SK-N-SH treated with all-trans-retinoic acid at 6 μM for 48 hours (cell line): ENCODE measurements around the gene ATP6V1C2.
"Not testable (repeated sequence)": the region's sequence is repeated elsewhere in the genome, so short reads cannot be mapped to it uniquely, and the experiment has no call there.

ENCODE experiments used
- ATAC-seq: fragments of 200-7000 bp; cut with Tn5 transposase; 3 replicates; pipeline ENCODE4 v1.9.1; 2020; ENCODE audit warnings: mild to moderate bottlenecking, moderate library complexity
- ARNTL ChIP-seq: fragments of 450-650 bp; formaldehyde crosslinking; IDR thresholded peaks from 2 replicates; pipeline ENCODE4 v1.5.0; 2020; ENCODE audit warnings: low read depth, mild to moderate bottlenecking, moderate library complexity, borderline replicate concordance
- BACH2 ChIP-seq: fragments of 250-450 bp; sonication (Bioruptor Pico); IDR thresholded peaks from 2 replicates; pipeline ENCODE4 v1.9.0; 2021; ENCODE audit warnings: mild to moderate bottlenecking, borderline replicate concordance
- ESRRG ChIP-seq: fragments of 250-450 bp; sonication (Bioruptor Pico); IDR thresholded peaks from 2 replicates; pipeline ENCODE4 v1.6.1; 2021; ENCODE audit warnings: mild to moderate bottlenecking
- ISL1 ChIP-seq: fragments of 250-450 bp; sonication (Bioruptor Pico); IDR thresholded peaks from 2 replicates; pipeline ENCODE4 v2.1.2; 2022; ENCODE audit warnings: mild to moderate bottlenecking, moderate library complexity
- PATZ1 ChIP-seq: fragments of 250-450 bp; sonication (Bioruptor Pico); IDR thresholded peaks from 2 replicates; pipeline ENCODE4 v1.8.0; 2020; ENCODE audit warnings: mild to moderate bottlenecking, moderate library complexity, borderline replicate concordance
- PPARA ChIP-seq: fragments of 250-450 bp; sonication (Bioruptor Pico); IDR thresholded peaks from 2 replicates; pipeline ENCODE4 v1.5.0; 2020; ENCODE audit warnings: mild to moderate bottlenecking, borderline replicate concordance
- RARB ChIP-seq: fragments of 250-450 bp; sonication (Bioruptor Pico); IDR thresholded peaks from 2 replicates; pipeline ENCODE4 v1.8.0; 2021; ENCODE audit warnings: mild to moderate bottlenecking, moderate library complexity
- SNAI2 ChIP-seq: fragments of 250-450 bp; sonication (Bioruptor Pico); IDR thresholded peaks from 2 replicates; pipeline ENCODE4 v1.5.0; 2020; ENCODE audit warnings: mild to moderate bottlenecking, moderate library complexity
- TCF4 ChIP-seq: fragments of 250-450 bp; sonication (Bioruptor Pico); IDR thresholded peaks from 2 replicates; pipeline ENCODE4 v1.8.0; 2021; ENCODE audit warnings: mild to moderate bottlenecking, moderate library complexity, borderline replicate concordance
- TOX ChIP-seq: fragments of 250-450 bp; sonication (Bioruptor Pico); IDR thresholded peaks from 2 replicates; pipeline ENCODE4 v1.8.0; 2021; ENCODE audit warnings: mild to moderate bottlenecking, moderate library complexity, borderline replicate concordance
- ZC3H10 ChIP-seq: fragments of 250-450 bp; sonication (Bioruptor Pico); IDR thresholded peaks from 2 replicates; pipeline ENCODE4 v1.5.1; 2021; ENCODE audit warnings: mild to moderate bottlenecking, moderate library complexity
- ZFP30 ChIP-seq: fragments of 450-650 bp; formaldehyde crosslinking; IDR thresholded peaks from 2 replicates; pipeline ENCODE4 v1.5.0; 2022; ENCODE audit warnings: mild to moderate bottlenecking, moderate library complexity
- ZNF70 ChIP-seq: fragments of 450-650 bp; formaldehyde crosslinking; IDR thresholded peaks from 2 replicates; pipeline ENCODE4 v1.5.0; 2020; ENCODE audit warnings: mild to moderate bottlenecking, moderate library complexity
- ZNF8 ChIP-seq: fragments of 450-650 bp; formaldehyde crosslinking; IDR thresholded peaks from 2 replicates; pipeline ENCODE4 v1.5.0; 2020; ENCODE audit warnings: mild to moderate bottlenecking, moderate library complexity
- TF ChIP-seq, protein P1 (sequence below): fragments of 250-450 bp; sonication (Bioruptor Pico); IDR thresholded peaks from 2 replicates; pipeline ENCODE4 v1.5.1; 2020; ENCODE audit warnings: low read depth, mild to moderate bottlenecking, moderate library complexity
- TF ChIP-seq, protein P2 (sequence below): fragments of 250-450 bp; sonication (Bioruptor Pico); IDR thresholded peaks from 2 replicates; pipeline ENCODE4 v1.5.1; 2021; ENCODE audit warnings: mild to moderate bottlenecking, moderate library complexity
- TF ChIP-seq, protein P3 (sequence below): fragments of 250-450 bp; sonication (Bioruptor Pico); IDR thresholded peaks from 2 replicates; pipeline ENCODE4 v1.5.0; 2020; ENCODE audit warnings: mild to moderate bottlenecking, moderate library complexity

Gene ATP6V1C2

DNA sequence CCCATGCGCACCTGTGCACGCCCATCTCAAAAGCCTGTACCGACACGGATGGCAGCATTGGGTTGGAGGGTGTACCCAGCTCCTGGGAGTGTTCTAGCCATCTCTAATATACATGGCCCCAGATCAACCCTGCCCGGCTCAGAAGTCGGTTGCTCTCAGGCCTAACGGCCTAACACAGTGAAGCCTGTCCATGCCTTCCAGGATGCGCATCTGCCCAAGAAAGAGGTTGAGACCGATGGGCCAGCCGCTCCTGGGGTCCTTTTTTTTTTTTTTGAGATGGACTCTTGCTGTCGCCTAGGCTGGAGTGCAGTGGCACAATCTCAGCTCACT is 59.0 kb downstream of the ATP6V1C2 start:
- TF ChIP-seq BACH2 (CRISPR knock-in tag) (no peak), PPARA (no peak), ESRRG (CRISPR knock-in tag) (no peak), ARNTL (no peak), ZC3H10 (no peak), PATZ1 (CRISPR knock-in tag) (no peak)
- TF ChIP-seq, protein P1, sequence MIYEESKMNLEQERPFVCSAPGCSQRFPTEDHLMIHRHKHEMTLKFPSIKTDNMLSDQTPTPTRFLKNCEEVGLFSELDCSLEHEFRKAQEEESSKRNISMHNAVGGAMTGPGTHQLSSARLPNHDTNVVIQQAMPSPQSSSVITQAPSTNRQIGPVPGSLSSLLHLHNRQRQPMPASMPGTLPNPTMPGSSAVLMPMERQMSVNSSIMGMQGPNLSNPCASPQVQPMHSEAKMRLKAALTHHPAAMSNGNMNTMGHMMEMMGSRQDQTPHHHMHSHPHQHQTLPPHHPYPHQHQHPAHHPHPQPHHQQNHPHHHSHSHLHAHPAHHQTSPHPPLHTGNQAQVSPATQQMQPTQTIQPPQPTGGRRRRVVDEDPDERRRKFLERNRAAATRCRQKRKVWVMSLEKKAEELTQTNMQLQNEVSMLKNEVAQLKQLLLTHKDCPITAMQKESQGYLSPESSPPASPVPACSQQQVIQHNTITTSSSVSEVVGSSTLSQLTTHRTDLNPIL (CRISPR knock-in tag): no peak
- TF ChIP-seq, all 23 proteins: peak for 0
- no peak for ATAC-seq

DNA sequence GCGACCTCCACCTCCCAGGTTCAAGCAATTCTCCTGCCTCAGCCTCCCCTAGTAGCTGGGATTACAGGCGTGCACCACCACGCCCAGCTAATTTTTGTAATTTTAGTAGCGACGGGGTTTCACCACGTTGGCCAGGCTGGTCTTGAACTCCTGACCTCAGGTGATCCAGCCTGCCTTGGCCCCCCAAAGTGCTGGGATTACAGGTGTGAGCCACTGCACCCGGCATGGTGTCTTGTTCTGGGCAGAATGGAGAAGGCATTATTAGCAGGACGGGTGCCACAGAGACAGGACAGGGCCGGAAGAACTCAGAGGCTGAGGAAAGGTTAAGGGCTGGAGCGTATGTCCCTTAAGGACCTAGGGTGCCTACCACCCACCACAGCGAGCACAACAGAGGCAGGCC is 59.4 kb downstream of the ATP6V1C2 start:
- ATAC-seq: not testable (repeated sequence)

GRCh38 chr2:10781746-10782145 is 60.3 kb downstream of the ATP6V1C2 start:
- no peak for TF ChIP-seq ZNF8 (CRISPR knock-in tag)
- TF ChIP-seq PATZ1 (CRISPR knock-in tag): no peak
- TF ChIP-seq TOX (CRISPR knock-in tag): no peak
- TF ChIP-seq ZNF70 (CRISPR knock-in tag): no peak
- TF ChIP-seq ISL1 (CRISPR knock-in tag): no peak
- no peak for TF ChIP-seq ESRRG (CRISPR knock-in tag)
- no peak for TF ChIP-seq ZFP30 (CRISPR knock-in tag)
- TF ChIP-seq, protein P2, sequence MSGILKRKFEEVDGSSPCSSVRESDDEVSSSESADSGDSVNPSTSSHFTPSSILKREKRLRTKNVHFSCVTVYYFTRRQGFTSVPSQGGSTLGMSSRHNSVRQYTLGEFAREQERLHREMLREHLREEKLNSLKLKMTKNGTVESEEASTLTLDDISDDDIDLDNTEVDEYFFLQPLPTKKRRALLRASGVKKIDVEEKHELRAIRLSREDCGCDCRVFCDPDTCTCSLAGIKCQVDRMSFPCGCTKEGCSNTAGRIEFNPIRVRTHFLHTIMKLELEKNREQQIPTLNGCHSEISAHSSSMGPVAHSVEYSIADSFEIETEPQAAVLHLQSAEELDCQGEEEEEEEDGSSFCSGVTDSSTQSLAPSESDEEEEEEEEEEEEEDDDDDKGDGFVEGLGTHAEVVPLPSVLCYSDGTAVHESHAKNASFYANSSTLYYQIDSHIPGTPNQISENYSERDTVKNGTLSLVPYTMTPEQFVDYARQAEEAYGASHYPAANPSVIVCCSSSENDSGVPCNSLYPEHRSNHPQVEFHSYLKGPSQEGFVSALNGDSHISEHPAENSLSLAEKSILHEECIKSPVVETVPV (CRISPR knock-in tag): no peak
- TF ChIP-seq, protein P3, sequence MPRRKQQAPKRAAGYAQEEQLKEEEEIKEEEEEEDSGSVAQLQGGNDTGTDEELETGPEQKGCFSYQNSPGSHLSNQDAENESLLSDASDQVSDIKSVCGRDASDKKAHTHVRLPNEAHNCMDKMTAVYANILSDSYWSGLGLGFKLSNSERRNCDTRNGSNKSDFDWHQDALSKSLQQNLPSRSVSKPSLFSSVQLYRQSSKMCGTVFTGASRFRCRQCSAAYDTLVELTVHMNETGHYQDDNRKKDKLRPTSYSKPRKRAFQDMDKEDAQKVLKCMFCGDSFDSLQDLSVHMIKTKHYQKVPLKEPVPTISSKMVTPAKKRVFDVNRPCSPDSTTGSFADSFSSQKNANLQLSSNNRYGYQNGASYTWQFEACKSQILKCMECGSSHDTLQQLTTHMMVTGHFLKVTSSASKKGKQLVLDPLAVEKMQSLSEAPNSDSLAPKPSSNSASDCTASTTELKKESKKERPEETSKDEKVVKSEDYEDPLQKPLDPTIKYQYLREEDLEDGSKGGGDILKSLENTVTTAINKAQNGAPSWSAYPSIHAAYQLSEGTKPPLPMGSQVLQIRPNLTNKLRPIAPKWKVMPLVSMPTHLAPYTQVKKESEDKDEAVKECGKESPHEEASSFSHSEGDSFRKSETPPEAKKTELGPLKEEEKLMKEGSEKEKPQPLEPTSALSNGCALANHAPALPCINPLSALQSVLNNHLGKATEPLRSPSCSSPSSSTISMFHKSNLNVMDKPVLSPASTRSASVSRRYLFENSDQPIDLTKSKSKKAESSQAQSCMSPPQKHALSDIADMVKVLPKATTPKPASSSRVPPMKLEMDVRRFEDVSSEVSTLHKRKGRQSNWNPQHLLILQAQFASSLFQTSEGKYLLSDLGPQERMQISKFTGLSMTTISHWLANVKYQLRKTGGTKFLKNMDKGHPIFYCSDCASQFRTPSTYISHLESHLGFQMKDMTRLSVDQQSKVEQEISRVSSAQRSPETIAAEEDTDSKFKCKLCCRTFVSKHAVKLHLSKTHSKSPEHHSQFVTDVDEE (CRISPR knock-in tag): no peak
- ATAC-seq: no peak

DNA sequence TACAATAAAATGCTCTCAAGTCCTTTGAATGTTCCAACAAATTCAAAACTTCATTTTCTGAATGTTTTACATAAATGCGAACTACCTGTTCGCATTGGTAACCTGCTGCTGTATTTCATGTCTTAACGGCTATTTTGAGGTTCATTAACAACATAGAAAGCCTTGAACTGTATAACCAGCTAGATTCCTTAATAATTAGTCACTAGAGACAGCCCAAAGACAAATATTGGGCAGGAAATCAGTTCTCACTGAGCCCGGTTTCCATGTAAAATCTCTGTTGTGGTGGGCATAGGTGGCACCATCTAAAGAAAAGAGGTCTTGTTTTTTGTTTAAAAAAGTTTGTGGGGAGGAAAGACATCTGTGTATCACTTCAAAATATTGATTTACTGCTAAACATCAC is 62.0 kb downstream of the ATP6V1C2 start:
- no peak for ATAC-seq
- no peak for TF ChIP-seq RARB
- TF ChIP-seq ZNF70 (CRISPR knock-in tag): no peak
- no peak for TF ChIP-seq SNAI2 (CRISPR knock-in tag)
- TF ChIP-seq, protein P1 (CRISPR knock-in tag): no peak
- TF ChIP-seq ESRRG (CRISPR knock-in tag): no peak
- TF ChIP-seq TCF4 (CRISPR knock-in tag): no peak
- TF ChIP-seq, all 23 proteins: peak for 0
